Stimulated activated CD4-positive, alpha-beta T cell treated with anti-CD3 and anti-CD28 coated beads, Interleukin-1b, Interleukin-23, amount 100 ng/mL, for 1 hour (primary cell): Measurements from ENCODE around the gene TBC1D8.
"Not testable (repeated sequence)": the region's sequence is repeated elsewhere in the genome, so short reads cannot be mapped to it uniquely, and the experiment has no call there.

Source experiments
- DNase-seq, 2 donors: peaks; one replicate each; pipeline ENCODE4 v3.0.0-alpha.2; 2020; ENCODE audit warnings: low read depth in 2 of 2

Gene TBC1D8

DNA sequence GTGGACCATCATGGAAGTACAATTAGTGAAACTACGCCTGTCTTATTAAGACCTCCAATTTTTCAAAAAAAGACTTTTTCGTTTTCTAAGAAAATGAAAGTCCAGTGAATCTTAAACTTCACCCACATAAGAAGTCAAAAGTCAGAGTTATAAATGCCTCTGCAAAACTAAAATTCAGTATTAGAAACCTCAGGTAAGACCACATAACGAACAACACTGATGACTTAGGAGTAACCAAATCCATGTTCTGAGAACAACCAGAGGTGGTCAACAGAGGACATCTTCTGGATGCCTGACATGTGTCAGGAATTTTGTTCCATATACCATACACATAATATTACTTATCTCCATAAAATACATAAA is 86.7 kb downstream of the TBC1D8 start:
- no peak for DNase-seq

DNA sequence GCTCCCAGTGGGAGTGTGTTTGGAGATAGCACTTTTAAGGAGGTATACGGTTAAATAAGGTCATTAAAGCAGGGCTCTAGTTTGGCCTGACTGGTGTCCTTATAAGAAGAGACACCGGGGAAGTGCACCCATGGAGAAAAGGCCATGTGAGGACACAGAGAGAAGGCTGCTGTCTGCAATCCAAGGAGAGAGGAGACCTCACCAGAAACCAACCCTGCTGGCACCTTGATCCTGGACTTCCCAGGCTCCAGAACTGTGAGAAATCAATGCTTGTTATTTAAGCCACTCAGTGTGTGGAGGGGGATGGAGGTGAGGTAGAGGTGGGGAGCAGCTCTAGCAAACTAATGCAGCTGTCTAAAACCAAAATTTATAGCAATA is 87.1 kb downstream of the TBC1D8 start:
- DNase-seq = no peak

DNA sequence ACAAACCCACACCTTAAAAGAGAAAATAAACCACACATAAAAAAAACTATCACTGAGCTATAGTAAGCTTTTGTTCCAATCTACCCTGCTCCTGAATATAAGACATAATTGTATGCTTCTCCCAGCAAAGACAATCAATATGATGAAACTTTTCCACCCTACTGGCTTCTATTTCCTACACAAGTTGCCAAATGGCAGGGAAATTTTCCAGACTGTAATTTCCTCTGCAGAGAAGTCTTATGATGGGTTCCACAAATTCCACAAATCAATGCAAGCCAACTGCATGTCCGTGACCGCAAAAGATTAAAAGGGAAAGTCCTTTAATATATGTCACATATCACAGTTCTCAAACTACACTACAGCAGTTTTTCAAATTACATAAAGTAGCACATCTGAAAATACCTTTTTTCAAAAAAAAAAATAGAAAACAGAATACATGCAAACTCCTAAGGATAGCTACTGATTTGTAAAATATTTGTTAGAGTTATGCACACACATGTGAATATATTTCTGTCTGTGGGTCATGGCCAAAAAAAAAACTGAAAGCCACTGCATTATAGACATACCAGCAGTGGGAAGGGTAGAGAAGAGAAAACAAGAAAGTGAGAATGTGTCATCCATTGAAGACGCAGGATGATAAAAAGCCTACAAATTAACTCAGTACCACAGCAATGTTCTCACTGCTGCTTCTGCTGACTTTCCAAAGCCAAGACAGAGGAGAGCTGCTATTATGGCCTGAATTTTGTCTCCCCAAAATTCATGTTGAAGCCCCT is 87.6 kb downstream of the TBC1D8 start:
- DNase-seq = no peak

DNA sequence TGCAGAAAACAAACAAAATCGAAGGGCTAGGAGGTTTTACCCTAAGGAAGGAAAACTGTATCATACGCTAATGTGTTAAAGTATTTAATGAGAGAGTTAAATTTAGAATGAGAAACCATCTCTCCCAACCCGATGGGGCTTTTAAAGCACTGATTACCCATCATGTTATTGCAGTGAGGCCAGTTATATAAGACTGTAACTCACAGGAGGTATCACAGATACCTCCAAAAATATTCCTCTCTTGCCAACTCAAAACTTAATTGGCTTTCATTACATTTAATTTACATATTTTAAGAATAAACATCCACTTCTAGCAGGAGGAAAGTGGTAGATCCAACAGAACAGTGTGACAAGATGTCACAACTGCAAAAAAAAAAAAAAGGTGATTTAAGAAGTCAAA is 92.8 kb downstream of the TBC1D8 start:
- DNase-seq = no peak

DNA sequence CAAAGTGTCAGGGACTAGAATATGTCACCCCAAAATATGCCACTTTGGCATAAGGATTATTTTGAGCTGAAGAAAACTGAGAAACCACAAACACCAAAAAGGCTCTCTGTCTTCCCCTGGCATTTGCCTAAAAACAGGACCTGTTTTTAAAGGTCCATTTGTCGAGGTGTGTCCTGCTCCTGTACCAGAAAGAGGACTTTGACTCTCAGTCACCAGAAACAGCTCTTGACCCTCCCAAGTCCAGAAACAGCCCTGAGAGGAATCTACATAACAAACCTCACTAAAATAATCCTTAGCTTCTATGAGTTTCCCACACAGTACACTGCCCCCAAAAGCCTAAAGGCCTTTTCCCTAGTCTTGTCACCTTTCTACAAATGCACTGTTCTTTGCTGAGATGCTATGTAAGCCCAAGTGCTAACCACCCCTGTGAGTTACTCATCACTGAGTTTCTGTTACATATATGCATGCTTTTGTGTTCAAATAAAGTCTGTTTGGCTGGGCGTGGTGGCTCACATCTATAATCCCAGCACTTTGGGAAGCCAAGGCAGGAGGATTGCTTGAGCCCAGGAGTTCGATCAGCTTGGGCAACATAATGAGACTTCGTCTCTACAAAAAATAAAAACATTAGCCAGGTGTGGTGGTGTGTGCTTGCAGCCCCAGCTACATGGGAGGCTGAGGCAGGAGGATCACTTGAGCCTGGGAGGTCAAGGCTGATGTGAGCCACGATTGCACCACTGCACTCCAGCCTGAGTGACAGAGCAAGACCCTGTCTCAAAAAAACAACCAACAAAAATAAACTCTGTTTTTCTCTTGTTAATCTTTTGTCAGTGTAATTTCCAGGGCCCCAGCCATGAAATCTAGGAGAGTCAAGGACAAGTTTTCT is 93.9 kb downstream of the TBC1D8 start:
- no peak for DNase-seq

DNA sequence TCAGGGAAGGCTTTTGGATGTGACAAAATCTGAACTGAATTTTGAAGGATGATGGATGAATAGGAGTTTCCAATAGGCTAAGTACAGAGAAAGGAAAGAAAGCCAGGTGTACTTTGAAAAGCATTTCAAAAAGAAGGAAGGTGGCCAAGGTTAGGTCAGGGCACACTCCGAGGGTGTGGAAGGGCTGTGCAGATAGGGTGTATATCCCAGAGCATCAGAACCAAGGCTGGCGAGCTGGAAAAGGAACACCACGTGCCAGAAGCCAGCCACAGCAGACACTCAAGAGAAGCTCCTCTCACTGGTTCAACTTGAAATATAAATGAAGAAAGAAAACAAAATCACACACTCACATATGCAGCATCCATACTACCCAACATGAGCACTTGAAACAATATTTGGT is 98.1 kb downstream of the TBC1D8 start:
- DNase-seq = no peak

DNA sequence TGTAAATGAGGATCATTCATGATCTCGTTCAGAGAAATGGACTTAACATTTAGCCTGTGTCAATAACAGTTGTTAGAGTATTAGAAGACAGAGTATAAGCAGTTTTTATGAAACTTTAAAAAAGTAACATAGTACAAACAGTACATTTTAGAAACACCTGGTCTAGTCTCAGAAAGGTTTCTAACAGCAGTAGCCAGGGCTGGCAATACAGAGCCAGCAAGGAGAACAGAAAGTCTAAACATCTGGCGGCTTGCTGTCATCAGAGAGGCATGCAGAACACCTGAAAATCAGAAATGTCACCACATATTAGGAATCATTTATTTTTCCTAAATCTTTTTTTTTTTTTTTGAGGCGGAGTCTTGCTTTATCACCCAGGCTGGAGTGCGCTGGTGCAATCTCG is 99.0 kb downstream of the TBC1D8 start:
- DNase-seq = no peak

DNA sequence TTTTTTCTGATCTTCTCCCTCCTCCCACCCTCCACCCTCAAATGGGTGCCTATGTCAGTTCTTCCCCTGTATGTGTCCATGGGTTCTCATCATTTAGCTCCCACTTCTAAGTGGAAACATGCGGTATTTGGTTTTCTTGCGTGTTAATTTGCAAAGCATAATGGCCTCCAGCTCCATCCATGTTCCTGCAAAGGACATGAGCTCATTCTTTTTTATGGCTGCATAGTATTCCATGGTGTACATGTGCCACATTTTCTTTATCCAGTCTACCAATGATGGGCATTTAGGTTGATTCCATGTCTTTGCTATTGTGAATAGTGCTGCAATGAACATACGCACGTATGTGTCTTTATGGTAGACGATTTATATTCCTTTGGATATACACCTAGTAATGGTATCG is 100.3 kb downstream of the TBC1D8 start:
- not testable (repeated sequence) for DNase-seq

DNA sequence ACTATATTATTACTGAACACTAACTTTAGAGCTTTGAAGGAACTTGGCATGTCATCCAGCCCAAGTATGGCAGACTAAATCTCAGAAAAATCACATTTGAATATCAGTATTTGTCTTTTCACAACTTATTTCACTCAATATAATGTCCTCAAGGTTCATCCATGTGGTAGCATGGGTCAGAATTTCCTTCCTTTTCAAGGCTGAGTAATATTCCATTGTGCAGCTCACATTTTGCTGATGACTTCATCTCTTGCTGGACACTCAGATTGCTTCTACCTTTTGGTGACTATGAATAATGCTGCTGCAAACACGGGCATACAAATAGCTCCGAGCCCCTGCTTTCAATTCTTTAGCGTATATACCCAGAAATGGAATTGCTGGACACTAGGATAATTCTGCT is 102.4 kb downstream of the TBC1D8 start:
- no peak for DNase-seq

DNA sequence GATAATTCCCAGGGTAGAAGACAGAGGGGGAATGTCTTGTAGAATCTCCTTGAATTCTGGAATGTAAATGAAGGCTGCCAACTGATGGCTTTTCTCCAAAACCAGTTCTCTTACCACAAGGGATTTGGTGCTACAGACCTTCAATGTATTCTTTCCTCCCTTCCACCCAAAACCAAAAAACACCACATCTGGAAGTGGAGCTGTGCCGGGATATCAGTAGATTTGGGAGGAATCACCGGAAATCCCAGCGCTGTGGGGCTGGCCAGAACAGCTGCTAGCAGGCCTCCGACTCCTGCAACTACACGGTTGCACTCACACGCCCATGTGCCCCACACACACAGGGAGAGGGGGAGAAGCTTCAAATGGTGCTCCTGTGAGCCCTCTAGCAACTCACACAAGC is 103.4 kb downstream of the TBC1D8 start:
- DNase-seq = no peak

DNA sequence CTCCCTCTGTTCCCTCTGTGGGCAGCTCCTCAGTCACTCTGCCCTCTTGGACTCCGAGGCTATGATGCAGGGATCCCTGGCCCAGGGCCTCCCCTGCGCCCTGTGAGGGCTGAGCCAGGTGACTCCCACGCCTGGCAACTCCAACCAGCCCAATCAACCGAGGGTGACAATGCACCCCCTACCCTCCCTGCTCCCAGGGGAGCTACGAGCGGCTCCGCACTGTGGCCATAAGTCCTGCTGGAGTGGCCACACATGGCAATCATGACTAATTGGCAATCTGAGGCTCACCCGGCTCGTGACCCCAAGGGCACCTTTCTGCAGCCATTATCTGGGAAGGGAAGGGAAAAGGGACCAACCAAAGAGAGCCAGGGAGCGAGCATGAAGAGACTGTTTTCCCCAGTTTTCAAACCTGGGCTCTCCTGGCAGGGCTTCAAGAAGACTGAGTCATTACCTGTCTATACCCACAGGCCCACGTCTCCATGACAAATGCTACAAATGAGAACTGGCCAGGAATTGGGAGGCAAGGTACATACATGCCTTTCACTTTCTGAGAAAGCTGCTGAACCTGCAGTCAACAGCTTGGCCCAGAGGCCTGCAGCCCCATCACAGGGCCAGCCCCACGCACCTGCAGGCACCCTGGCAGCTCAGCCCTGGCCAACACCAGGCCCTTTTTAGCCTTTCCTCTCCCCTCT is 104.0 kb downstream of the TBC1D8 start:
- no peak for DNase-seq

DNA sequence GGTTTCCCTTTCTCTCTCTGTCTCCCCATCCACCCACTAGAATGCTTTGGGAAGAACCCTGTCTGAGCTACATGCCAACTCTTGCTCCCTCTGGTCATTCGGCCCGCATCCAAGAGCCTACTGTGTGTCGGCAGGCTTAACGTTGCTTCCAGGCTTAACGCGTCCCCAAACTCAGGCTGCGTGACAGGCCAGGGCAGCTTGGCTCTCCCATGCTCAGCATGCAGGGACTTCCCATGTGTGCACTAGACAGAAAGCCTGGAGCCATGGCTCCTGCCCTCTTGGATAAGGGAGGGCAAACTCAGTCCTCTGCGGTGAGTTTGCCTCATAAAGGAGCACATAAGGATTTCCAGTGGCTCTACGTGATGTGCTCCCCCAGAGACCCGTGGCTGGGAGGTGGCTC is 105.9 kb downstream of the TBC1D8 start:
- no peak for DNase-seq

DNA sequence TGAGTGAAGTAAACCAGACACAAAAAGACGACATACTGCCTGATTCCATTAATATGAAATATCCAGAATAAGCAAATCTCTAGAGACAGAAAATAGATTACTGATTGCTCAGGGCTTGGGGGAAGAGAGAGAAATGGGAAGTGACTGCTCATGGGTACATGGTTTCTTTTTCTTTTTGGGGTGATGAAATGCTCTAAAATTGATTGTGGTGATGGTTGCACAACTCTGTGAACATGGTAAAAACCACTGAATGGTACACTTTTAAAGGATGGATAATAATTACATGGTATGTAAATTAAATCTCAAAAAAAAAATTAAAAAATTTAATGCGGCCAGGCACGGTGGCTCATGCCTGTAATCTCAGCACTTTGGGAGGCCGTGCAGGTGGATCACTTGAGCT is 109.8 kb downstream of the TBC1D8 start:
- no peak for DNase-seq

DNA sequence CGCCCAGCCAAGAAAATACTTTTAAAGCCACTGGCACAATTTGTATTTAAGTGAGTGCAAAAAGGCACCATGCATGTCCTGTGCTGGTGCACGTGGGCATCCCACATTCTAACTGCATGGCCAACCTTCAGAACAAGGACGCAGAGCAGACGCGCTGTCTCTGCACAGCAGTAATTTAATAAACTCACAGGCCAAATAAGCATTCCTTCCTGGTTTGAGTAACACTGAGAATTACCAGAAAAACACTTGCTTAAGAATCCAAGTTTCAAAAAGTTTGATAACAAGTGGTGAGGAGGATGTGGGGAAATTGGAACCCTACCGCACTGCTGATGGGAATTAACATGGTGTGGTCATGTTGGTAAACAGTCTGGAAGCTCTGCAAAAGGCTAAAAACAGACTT is 110.4 kb downstream of the TBC1D8 start:
- DNase-seq = no peak

DNA sequence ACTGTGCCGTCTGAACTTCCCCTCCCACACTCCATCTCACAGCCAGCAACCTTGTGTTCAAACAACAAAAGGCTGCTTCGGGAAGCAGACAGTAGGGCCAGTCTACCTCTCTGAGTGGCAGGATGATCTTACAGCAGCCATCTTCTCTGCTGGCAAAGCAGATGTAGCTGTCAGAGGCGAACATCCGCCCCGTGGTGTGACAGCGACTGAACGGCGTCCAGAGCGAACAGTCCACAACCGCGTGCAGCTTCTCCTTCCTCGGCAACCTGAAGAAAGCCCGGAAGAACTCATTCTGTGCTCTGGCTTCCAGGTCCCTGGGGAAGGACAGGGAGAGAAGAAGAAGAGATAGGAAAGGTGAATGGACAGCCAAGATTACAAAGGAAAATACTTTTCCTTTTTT is 111.1 kb downstream of the TBC1D8 start:
- no peak for DNase-seq

DNA sequence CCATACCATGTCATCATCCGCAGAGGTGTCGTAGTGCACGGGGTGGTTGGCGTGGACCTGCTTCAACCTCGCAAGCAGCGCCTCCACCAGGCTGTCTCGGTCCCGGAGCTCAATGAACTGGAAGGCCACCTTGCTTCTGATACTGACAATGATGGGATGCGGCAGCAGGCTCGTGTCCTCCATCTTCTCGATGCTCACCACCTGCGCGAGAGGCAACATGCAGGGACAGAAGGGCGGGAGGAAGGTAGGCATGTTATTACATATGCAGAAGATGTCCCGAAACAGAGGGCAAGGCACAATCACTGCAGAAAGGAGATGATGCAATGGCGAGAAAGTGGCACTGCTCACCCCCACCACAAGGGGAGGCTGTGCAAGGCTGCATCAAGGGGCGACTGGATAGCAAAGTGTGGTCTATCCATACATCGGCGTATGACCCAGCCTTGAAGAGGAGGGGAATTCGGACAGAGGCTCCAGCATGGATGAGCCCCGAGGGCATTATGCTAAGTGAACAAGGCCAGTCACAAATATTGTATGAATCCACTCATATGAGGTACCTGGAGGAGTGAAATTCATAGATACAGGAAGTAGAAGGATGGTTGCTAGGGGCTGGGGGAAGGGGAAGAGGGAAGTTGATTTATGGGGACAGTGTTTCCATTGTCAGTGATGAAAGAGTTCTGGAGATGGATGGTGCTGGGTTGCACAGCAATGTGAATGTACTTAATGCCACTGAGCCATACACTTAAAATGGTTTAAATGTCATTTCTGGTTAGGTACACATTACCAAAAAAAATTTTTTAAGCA is 112.5 kb downstream of the TBC1D8 start:
- no peak for DNase-seq

DNA sequence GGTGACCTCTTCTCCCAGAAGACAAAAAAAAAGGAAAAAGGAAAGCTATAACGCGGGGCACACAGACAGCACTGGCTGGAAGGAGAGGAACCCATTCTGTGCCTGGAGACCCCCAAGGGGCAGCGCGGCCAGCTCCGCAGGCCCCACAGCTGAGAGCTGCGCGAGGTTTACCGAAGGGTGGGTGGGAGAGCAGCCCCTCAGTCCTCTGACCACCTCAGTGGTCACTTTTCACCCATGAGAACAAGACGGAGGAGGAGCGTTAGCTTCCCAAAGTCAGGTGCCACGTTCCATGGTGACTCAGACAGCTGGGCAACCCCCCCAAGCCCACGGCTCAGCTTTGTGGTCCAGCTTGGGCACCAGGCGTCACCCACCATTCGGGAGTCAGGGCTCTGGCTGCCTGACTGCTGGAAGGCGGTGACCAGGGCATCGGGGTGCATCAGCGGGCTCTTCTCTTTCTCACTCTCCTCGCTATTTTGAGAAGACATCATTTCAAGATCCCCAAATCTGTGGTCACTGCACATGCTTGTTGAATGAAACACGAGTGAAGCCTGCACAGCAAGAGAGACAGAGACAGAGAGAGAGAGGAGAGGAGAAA is 113.9 kb downstream of the TBC1D8 start:
- no peak for DNase-seq

DNA sequence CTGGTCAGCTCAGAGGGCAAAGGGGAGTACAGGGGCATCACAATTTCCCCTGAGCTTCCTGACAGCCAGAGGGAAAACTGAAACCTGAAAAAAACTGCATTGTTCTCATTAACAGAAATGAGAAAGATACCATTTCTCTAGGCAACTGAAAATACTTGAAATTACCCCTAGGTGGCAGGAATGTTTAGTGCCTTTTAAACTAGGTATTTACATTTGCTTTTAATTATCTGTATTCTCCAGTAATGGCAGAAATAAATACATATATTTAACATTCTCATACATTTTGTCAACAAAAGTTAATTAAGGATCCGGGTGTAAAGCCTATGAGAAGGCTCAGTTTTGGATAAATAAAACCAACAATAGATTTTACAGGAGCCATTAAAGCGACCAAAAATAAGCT is 114.6 kb downstream of the TBC1D8 start:
- no peak for DNase-seq

DNA sequence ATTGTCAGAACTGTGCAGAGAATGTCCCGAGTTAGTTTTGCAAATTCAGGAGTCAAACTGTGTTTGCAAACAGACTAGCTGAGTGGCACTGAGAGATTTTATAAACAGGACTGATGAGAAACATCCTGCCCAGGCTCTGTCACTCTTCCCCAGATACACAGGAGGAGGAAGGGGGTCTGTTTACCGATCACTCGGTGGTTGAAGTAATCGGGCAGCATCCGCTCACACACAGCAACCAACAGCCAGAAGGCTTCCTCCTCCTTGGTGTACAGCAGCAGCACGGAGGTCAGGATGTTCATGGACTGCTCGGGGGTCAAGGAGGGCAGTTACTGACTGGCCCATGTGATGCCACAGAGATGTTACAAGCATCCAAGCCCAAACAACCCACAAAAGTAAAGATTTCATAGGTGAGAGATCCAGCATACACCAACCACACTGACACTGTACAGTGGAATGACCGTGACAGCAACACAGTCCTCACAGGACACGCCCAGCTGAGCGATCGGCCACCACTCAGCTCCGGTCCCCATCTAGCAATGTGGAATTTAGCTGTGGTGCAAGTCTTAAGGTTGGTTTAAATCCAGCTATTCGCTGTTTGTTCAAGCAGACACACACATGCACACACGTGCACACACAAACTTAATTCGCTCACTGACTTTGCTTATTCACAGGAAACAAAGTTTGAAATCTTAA is 119.0 kb downstream of the TBC1D8 start:
- DNase-seq = no peak

DNA sequence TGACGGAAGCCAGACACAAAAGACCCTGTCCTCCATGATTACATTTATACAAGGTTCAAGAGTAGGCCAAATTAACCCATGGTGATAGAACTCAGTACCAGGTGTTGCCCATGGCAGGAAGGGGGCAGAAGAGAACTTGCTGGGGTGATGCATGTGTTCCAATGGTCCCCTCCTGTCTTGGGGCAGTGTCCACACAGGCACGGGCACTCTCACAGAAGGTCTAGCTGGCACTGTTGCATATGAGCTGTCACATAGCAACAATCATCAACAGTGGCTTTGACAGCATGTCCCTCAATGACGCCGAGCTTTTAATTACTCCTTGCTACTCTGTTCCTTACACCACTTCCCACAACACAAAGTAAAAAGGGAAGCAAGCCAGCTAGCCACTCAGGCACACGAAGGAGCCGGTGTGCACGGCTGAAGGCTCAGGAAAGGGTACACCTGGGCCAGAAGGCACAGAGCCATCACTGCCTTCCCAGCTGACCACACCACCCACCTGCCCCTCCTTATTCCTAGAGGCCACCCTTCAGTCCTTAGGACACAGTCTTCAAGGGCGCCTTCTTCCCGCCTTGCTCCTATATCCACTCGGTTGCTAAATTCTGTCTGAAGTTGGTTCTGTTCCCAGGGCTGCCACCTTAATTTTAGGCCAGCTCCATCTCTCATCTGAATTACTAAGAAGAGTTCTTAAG is 120.2 kb downstream of the TBC1D8 start:
- no peak for DNase-seq
